Activated T-cell treated with anti-CD3 and anti-CD28 coated beads for 24 hours (primary cell): ENCODE results near the gene ALS2CL.
A peak's percentile ranks its signal among the peaks of the same experiment; 100 is the strongest.

Experiments
- DNase-seq: peaks from one replicate; pipeline ENCODE4 v3.0.0-alpha.2; 2020; ENCODE audit warnings: low read depth

Gene ALS2CL

GRCh38 chr3:46702246-46703012, 8.9 kb upstream of the ALS2CL start:
- DNase-seq: no peak

- DNase-seq: no peak
Observed at GRCh38 chr3:46701181-46701939, 7.9 kb upstream of the ALS2CL start, which contains the start of gene TMIE. Gene TMIE (plus strand): TSS chr3:46701392. CDS start chr3:46701488, 96 bp downstream.

- DNase-seq: no peak
Observed at GRCh38 chr3:46700772-46701171, 7.3 kb upstream of the ALS2CL start.

- DNase-seq: no peak
Observed at GRCh38 chr3:46699676-46700523, 6.4 kb upstream of the ALS2CL start.

GRCh38 chr3:46695962-46696894, 2.7 kb upstream of the ALS2CL start:
- DNase-seq: no peak

- peak; percentile 27 for DNase-seq
Observed at GRCh38 chr3:46695177-46695961, 1.9 kb upstream of the ALS2CL start.

- DNase-seq: no peak
Observed at GRCh38 chr3:46694520-46694919, 1.0 kb upstream of the ALS2CL start.

- no peak for DNase-seq
Observed at GRCh38 chr3:46693892-46694226, 380 bp upstream of the ALS2CL start.

GRCh38 chr3:46692566-46692990, 901 bp downstream of the ALS2CL start:
- no peak for DNase-seq

- DNase-seq: no peak
Observed at GRCh38 chr3:46690798-46691197, 2.7 kb downstream of the ALS2CL start.

GRCh38 chr3:46685446-46685845, 8.0 kb downstream of the ALS2CL start:
- DNase-seq: no peak

GRCh38 chr3:46684891-46685290, 8.6 kb downstream of the ALS2CL start:
- DNase-seq: no peak

- DNase-seq: no peak
Observed at GRCh38 chr3:46682974-46683373, 10.5 kb downstream of the ALS2CL start.

GRCh38 chr3:46681856-46682540, 11.5 kb downstream of the ALS2CL start:
- DNase-seq: no peak

GRCh38 chr3:46681387-46681786, 12.1 kb downstream of the ALS2CL start:
- DNase-seq: no peak

GRCh38 chr3:46680298-46680826, 13.1 kb downstream of the ALS2CL start:
- no peak for DNase-seq

- DNase-seq: no peak
Observed at GRCh38 chr3:46679681-46680080, 13.8 kb downstream of the ALS2CL start.

GRCh38 chr3:46678280-46678679, 15.2 kb downstream of the ALS2CL start:
- no peak for DNase-seq

- DNase-seq: no peak
Observed at GRCh38 chr3:46677411-46677726, 16.1 kb downstream of the ALS2CL start.
